HUES6 (cell line): Measurements from ENCODE around the gene PRICKLE2.

Experiments
- H3K27ac ChIP-seq: 2 replicates; pipeline ENCODE4 v1.7.0; 2013; ENCODE audit warnings: low read depth, mild to moderate bottlenecking, low read length, inconsistent platforms
- H3K27me3 ChIP-seq: 2 replicates; pipeline ENCODE4 v1.6.1; 2013; ENCODE audit warnings: low read length; ENCODE audit not compliant: control insufficient read depth, insufficient read depth
- H3K36me3 ChIP-seq: 2 replicates; pipeline ENCODE4 v1.6.1; 2013; ENCODE audit warnings: low read length; ENCODE audit not compliant: control insufficient read depth, insufficient read depth
- H3K4me1 ChIP-seq: 2 replicates; pipeline ENCODE4 v1.6.1; 2013; ENCODE audit warnings: low read length; ENCODE audit not compliant: control insufficient read depth, insufficient read depth
- H3K4me3 ChIP-seq: 2 replicates; pipeline ENCODE4 v1.5.1; 2013; ENCODE audit warnings: low read depth, low read length
- H3K9ac ChIP-seq: one replicate; pipeline ENCODE4 v1.6.1; 2013; ENCODE audit warnings: mild to moderate bottlenecking, low read length
- H3K9me3 ChIP-seq: 2 replicates; pipeline ENCODE4 v1.6.1; 2013; ENCODE audit warnings: low read depth, low read length; ENCODE audit not compliant: control insufficient read depth, insufficient read depth

Gene PRICKLE2

DNA sequence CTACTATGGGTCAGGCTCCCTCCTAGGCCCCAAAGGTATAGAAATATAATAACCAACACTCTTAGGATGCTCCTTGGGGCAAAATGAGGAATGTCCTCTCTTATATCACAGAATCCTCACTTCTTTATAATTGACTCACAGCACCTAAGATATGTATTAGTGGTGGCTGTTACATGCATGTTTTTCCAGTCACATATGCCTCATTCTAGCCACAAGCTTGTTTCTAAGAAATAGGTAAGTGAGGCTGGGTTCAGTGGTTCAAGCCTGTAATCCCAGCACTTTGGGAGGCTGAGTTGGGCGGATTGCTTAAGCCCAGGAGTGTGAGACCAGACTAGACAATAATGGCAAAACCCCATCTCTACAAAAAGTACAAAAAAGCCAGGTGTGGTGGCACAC lies 144.0 kb downstream of the PRICKLE2 start:
- Histone ChIP-seq H3K9me3 (peaks cover 3% of the 10 kb centered on the region; the same call in 1 of the 2 replicates), H3K4me3 (no peak overlapping the region), H3K27me3 (no peaks in the 10 kb centered on the region; the same call in 1 of the 2 replicates), H3K4me1 (peaks cover 17% of the 10 kb centered on the region), H3K9ac (no peak overlapping the region), H3K36me3 (no peaks in the 10 kb centered on the region), H3K27ac (no peak overlapping the region)

DNA sequence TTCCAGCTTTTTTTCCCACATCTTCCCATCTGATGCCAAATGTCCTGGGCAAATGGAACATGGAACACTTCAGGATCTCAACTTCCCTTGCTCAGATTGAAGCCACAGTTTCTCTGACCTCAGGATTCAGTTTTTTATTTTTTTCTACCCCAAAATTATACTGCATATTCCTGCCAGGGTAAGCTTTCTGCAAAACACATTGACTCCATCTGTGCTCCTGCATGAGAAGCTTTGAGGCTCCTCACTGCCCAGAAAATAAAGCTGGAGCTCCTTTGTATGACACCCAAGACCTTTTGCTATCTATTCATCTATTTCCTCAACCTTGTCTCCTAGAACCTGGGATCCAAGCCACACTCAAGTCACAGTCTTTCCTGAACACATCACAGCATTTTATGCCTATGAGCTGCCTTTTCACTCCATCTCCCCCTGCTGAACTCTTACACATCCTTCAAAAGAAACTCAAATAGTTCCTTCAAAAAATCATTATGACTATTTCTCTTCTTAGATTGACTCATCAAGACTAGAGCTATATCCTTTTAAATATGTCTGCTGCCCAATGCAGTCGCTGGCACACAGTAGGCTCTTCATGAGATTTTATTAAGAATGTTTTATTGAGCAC lies 144.5 kb downstream of the PRICKLE2 start:
- Histone ChIP-seq H3K9me3 (peaks cover 3% of the 10 kb centered on the region; the same call in 1 of the 2 replicates), H3K27me3 (no peaks in the 10 kb centered on the region; the same call in 1 of the 2 replicates), H3K4me3 (no peak overlapping the region), H3K36me3 (no peaks in the 10 kb centered on the region), H3K27ac (no peak overlapping the region), H3K9ac (no peak overlapping the region), H3K4me1 (peaks cover 15% of the 10 kb centered on the region)

DNA sequence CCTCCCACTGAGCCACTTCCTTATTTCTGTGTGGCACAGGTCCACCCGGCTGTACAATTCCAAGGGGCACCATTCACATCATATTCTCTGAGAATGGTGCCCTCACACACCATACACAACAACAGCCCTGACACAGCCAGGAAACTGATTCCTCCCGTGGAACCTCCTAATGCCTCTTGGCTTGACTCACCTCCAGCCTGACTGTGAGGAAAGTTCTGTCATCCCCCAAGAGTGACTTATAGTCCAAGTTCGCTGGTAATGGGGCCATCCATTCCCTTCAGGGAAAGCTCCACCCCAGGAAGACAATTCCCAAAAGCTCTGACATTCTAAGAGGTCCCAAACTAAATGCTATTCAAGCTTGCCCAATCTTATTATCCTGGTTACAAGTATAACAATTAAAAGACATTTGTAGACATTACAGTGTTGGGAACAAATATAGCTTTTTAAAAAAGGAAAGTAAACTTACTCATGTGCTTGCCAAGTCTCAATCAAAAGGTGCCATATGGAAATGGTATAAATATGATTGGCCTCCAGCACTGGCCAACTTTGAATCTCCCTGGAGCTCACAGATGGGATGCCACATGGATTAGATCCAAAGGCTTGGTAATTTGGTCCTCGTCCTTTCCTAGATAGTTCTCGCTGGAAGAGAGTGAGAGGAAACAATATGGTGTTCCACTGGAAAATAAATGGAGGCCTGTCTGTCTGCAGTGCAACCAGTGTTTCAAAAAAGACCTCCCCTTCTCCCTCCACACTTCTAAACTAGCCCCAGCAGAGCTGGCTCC lies 145.7 kb downstream of the PRICKLE2 start:
- no peak overlapping the region for H3K27ac ChIP-seq
- peaks cover 15% of the 10 kb centered on the region for H3K4me1 ChIP-seq
- no peaks in the 10 kb centered on the region; the same call in 1 of the 2 replicates for H3K27me3 ChIP-seq
- H3K9ac ChIP-seq = no peak overlapping the region
- H3K36me3 ChIP-seq = no peaks in the 10 kb centered on the region
- no peak overlapping the region for H3K4me3 ChIP-seq
- H3K9me3 ChIP-seq = peaks cover under 1% of the 10 kb centered on the region; the same call in 1 of the 2 replicates

DNA sequence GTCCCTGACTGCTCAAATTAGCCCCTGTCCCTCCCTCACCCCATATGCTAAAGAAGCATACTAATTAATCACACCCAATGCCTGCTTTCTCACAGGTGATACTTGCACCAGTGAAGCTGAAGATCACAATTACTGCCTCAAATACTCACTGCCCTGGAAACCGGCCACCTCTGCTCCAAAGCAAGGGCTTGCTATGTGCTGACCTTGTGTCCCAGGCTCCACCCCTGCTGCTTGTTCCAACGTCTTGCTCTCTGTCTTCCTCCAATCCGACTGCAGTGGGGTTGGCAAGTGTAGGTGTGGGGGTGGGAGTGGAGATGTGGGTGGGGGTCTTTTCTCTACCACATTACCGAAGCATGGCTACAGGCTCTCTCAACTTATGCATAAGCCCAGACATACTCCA lies 146.3 kb downstream of the PRICKLE2 start:
- Histone ChIP-seq H3K9ac (no peak overlapping the region), H3K4me1 (peaks cover 15% of the 10 kb centered on the region), H3K4me3 (no peak overlapping the region), H3K27me3 (no peaks in the 10 kb centered on the region; the same call in 1 of the 2 replicates), H3K36me3 (no peaks in the 10 kb centered on the region), H3K9me3 (no peaks in the 10 kb centered on the region), H3K27ac (no peak overlapping the region)

DNA sequence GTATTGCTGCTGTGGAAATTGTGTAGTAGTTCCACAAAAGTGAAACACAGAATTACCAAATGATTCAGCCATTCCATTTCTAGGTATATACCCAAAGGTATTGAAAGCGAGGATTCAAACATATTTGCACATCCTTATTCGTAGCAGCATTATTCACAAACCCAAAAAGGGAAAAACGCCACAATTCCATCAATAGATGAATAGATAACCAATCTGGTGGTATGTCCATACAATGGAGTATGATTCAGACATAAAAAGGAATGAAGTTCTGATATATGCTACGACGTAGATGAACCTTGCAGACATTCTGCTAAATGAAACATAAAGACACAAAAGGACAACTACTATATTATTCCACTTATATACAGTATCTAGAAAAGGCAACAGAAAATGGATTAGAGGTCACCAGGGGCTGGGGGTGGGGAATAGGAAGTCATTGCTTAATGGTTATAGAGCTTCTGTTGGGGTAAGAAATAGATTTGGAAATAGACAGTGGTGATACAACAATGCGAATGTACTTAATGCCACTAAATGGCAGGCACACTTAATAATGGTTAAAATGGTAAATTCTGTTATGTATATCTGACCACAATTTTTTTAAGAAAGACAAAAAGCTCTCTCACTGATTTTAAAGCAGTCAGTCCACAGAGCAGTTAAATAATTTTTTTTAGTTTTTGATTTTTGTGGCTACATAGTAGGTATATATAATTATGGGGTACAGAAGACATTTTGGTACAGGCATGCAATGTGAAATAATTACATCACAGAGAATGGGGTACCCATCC lies 150.2 kb downstream of the PRICKLE2 start:
- Histone ChIP-seq H3K27me3 (no peaks in the 10 kb centered on the region), H3K4me3 (no peak overlapping the region), H3K36me3 (no peaks in the 10 kb centered on the region), H3K4me1 (no peaks in the 10 kb centered on the region; the same call in 1 of the 2 replicates), H3K9ac (no peak overlapping the region), H3K9me3 (no peaks in the 10 kb centered on the region), H3K27ac (no peak overlapping the region)

DNA sequence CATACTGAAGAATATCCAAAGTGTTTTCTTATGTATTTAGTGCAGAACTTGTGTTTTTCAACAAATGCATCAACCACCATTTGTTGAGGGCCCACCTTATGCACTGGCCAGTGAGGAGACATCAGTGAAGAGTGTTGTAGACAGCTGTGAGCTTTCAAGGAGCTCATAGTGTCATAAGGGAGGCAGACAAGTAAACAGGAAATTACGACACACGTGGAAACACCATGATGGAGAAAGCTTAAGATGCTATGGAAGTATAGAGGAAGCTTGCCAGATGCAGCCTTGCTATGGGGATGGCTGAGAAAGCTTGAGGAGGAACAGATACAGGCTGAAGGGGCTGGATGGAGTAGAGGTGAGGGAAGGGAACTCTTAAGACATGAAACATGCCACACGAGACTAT lies 151.2 kb downstream of the PRICKLE2 start:
- Histone ChIP-seq H3K9ac (no peak overlapping the region), H3K36me3 (no peaks in the 10 kb centered on the region), H3K27ac (no peak overlapping the region), H3K27me3 (no peaks in the 10 kb centered on the region), H3K4me3 (no peak overlapping the region), H3K4me1 (no peaks in the 10 kb centered on the region; the same call in 1 of the 2 replicates), H3K9me3 (no peaks in the 10 kb centered on the region)

DNA sequence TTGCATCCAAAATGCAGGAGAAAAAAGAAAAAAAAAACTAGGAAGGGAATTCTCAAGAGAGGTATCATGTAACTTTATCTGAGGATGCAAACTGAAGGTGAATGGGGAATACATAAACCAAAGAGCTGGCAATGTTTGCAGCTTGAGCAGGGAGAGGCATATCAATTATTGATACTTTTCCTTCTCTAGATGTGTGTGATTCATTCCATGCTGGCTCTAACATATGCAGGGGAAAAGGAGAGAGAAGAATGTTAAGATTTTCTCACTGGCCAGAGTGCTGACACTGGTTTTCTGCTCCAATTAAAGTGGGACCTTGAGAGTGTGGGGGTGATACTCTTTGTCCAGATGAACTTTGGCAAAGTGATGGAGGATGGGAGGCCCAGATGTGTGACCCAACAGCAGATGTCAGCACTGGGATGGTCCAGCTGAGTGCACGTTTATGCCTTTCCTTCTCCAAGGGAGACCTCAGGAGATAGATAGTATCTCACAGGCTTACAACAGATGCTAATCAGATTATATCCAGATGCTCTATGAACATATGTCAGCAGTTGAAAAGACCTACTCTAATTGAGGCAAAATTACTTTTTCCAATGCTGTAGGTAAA lies 152.0 kb downstream of the PRICKLE2 start:
- Histone ChIP-seq H3K9ac (no peak overlapping the region), H3K36me3 (no peaks in the 10 kb centered on the region)

DNA sequence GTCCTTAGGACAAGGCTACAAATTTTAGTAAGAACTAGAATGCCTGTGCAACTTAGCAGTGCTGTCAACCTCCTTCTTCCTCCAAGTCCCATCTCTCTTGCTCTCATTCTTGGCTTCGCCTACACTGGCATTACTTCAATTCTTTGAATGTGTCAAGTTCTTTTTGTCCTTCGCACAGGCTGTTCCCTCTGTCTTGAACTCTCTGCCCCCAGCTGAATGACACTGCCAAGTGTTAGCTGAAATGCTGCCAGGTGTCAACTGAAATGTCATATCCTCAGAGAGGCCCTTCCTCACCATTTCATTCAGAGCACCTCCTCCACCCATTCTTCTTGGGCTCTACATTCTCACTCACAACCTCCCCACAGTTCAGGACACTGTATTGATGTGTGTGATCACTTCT lies 153.1 kb downstream of the PRICKLE2 start:
- H3K9ac ChIP-seq = no peak overlapping the region
- H3K4me1 ChIP-seq = no peaks in the 10 kb centered on the region; the same call in 1 of the 2 replicates
- H3K27ac ChIP-seq = no peak overlapping the region
- no peak overlapping the region for H3K4me3 ChIP-seq
- H3K36me3 ChIP-seq = no peaks in the 10 kb centered on the region
- no peaks in the 10 kb centered on the region for H3K27me3 ChIP-seq
- no peaks in the 10 kb centered on the region for H3K9me3 ChIP-seq

More for the DNA sequence above, 152.0 kb downstream of the PRICKLE2 start:
- Histone ChIP-seq H3K9me3 (no peaks in the 10 kb centered on the region), H3K27ac (no peak overlapping the region), H3K4me3 (no peak overlapping the region), H3K27me3 (no peaks in the 10 kb centered on the region), H3K4me1 (no peaks in the 10 kb centered on the region; the same call in 1 of the 2 replicates)

DNA sequence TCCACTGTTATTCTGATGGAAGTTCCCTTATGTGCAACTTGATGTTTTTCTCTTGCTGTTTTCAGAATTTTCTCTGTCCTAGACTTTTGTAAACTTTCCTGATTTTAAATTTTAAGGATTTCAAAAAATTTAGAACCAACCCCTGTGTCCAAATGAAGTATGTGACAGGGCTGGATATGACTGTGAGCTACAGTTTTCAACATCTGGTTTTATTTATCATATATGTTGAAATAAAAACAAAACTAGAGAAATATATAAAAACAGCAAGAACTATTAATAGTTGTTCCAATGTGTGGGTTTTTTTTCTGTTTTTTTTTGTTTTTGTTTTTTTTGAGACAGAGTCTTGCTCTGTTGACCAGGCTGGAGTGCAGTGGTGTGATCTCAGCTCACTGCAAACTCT lies 154.6 kb downstream of the PRICKLE2 start:
- Histone ChIP-seq H3K4me3 (no peak overlapping the region), H3K9me3 (no peaks in the 10 kb centered on the region), H3K36me3 (no peaks in the 10 kb centered on the region), H3K27me3 (no peaks in the 10 kb centered on the region), H3K4me1 (no peaks in the 10 kb centered on the region; the same call in 1 of the 2 replicates), H3K9ac (no peak overlapping the region), H3K27ac (no peak overlapping the region)

DNA sequence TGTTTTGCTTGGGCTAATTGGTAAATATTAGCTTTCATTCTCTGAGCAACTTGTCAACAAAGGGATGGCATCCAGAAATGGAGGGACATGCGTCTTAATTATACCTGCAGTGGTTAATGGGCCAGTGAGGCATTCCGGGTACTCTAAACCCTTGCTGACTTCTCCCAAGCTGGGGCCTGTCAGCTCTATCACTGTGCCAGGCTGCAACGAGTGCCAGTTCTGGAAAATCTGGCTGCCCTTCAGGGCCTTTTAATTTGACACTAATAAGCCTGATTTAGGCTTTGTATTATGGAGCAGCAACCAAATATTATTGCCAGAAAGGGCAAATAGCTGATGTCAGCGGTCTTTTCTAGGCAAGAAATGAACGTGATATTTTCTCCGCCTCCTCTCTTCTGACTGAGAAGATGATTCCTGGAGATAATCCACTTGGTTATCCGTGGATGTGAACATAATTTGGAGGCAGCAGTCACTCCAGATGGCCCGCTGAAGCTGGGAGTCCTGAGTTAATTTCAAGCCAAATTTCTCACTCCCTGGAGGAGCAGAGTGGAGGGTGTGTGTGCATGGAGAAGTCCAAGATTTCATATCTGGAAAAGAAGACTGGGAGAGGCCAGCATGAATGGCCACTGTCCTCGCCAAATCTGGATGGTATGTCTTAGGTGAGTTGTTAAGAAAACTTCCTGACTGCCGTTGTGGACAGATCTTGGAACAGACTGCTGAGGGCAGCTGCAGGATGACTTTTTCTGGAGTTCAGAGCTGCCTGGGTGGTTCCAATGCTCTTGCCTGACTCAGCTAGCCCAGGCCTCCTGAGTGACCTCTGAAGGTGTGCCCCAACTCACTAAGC lies 157.5 kb downstream of the PRICKLE2 start:
- H3K9ac ChIP-seq = no peak overlapping the region
- H3K36me3 ChIP-seq = no peaks in the 10 kb centered on the region
- no peak overlapping the region for H3K4me3 ChIP-seq
- no peaks in the 10 kb centered on the region for H3K27me3 ChIP-seq
- peaks cover 16% of the 10 kb centered on the region for H3K4me1 ChIP-seq
- no peak overlapping the region for H3K27ac ChIP-seq
- no peaks in the 10 kb centered on the region for H3K9me3 ChIP-seq
